HEK293 (cell line): ENCODE data around the gene VWA5B1.

Experiments used
- KLF10 ChIP-seq: fragments of 450-650 bp; IDR thresholded peaks from 2 replicates; pipeline ENCODE4 v1.5.1; 2018; ENCODE audit warnings: missing biosample characterization, mild to moderate bottlenecking, missing genetic modification characterization
- ZEB2 ChIP-seq: fragments of 450-650 bp; formaldehyde crosslinking; IDR thresholded peaks from 2 replicates; pipeline ENCODE4 v1.5.1; 2016; ENCODE audit warnings: missing biosample characterization, missing genetic modification characterization
- ZNF138 ChIP-seq: fragments of 450-650 bp; formaldehyde crosslinking; IDR thresholded peaks from 2 replicates; pipeline ENCODE4 v1.5.1; 2016; ENCODE audit warnings: missing biosample characterization, missing genetic modification characterization, borderline replicate concordance
- ZNF140 ChIP-seq: fragments of 450-650 bp; formaldehyde crosslinking; IDR thresholded peaks from 2 replicates; pipeline ENCODE4 v1.5.1; 2016; ENCODE audit warnings: missing biosample characterization, missing genetic modification characterization
- ZNF184 ChIP-seq: fragments of 450-650 bp; IDR thresholded peaks from 2 replicates; pipeline ENCODE4 v1.5.1; 2018; ENCODE audit warnings: missing biosample characterization, mild to moderate bottlenecking, missing genetic modification characterization
- ZNF324 ChIP-seq: fragments of 450-650 bp; formaldehyde crosslinking; IDR thresholded peaks from 2 replicates; pipeline ENCODE4 v1.5.1; 2016; ENCODE audit warnings: missing biosample characterization, missing genetic modification characterization
- ZNF510 ChIP-seq: fragments of 450-650 bp; formaldehyde crosslinking; IDR thresholded peaks from 2 replicates; pipeline ENCODE4 v1.5.1; 2018; ENCODE audit warnings: mild to moderate bottlenecking, missing genetic modification characterization, missing biosample characterization; ENCODE audit not compliant: insufficient replicate concordance
- ZNF561 ChIP-seq: fragments of 450-650 bp; IDR thresholded peaks from 2 replicates; pipeline ENCODE4 v1.5.1; 2018; ENCODE audit warnings: missing biosample characterization, missing genetic modification characterization, borderline replicate concordance
- ZNF610 ChIP-seq: fragments of 450-650 bp; formaldehyde crosslinking; IDR thresholded peaks from 2 replicates; pipeline ENCODE4 v1.5.1; 2016; ENCODE audit warnings: missing biosample characterization, missing genetic modification characterization, borderline replicate concordance
- ZSCAN16 ChIP-seq: fragments of 450-650 bp; formaldehyde crosslinking; IDR thresholded peaks from 2 replicates; pipeline ENCODE4 v1.5.1; 2016; ENCODE audit warnings: missing biosample characterization, missing genetic modification characterization
- ZSCAN30 ChIP-seq: fragments of 450-650 bp; IDR thresholded peaks from 2 replicates; pipeline ENCODE4 v1.5.1; 2018; ENCODE audit warnings: missing biosample characterization, mild to moderate bottlenecking, missing genetic modification characterization, moderate library complexity
- TF ChIP-seq, protein P1 (sequence below): fragments of 450-650 bp; formaldehyde crosslinking; IDR thresholded peaks from 2 replicates; pipeline ENCODE4 v1.5.1; 2016; ENCODE audit warnings: missing biosample characterization, missing genetic modification characterization
- TF ChIP-seq, protein P2 (sequence below): fragments of 450-650 bp; formaldehyde crosslinking; conservative IDR thresholded peaks from 2 replicates; pipeline ENCODE4 v1.5.1; 2016; ENCODE audit warnings: low read depth, missing biosample characterization, missing genetic modification characterization
- TF ChIP-seq, protein P3 (sequence below): fragments of 450-650 bp; formaldehyde crosslinking; IDR thresholded peaks from 2 replicates; pipeline ENCODE4 v1.5.1; 2016; ENCODE audit warnings: missing biosample characterization, missing genetic modification characterization

DNA sequence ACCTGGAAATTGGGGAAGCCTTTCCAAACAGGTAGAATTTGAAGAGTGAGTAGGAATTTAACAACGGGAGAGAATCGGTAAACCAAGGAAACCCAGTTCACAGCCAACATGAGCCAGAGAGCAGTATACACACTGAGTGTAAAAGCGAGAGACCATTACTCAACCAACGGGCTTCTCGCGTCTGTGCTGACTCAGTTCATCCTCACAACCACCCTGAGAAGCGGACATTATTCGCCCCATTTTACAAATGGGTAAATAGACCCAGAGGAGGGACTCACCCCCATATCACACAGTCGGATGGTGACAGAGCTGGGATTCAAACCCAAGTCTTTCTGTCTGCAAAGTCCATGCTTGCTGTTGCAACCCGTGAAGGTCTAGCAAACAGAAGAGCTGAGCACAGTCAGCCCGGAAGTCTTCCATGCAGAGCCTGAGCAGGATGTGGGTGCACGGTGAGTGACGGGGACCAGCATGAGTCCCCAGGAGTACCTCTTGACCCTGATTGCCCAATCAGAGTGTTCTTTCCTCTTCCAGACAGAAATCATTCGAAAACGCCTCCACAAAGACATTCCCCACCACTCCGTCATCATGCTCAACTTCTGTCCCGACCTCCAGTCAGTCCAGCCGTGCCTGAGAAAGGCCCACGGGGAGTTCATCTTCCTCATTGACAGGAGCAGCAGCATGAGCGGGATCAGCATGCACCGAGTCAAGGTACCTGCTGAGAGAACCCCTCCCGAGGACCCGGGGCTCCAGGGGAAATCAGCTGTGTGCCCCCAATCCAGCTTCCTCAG, 32.3 kb downstream of the VWA5B1 start:
- TF ChIP-seq ZNF610 (no peak), ZNF510 (tag by site-specific recombination) (no peak), KLF10 (tag by site-specific recombination) (no peak), ZSCAN30 (tag by site-specific recombination) (no peak), ZNF138 (tag by site-specific recombination) (no peak), ZNF561 (tag by site-specific recombination) (no peak), ZSCAN16 (tag by site-specific recombination) (no peak), ZNF324 (tag by site-specific recombination) (no peak), ZNF140 (no peak), ZEB2 (tag by site-specific recombination) (no peak), ZNF184 (tag by site-specific recombination) (no peak)
- TF ChIP-seq, protein P1, sequence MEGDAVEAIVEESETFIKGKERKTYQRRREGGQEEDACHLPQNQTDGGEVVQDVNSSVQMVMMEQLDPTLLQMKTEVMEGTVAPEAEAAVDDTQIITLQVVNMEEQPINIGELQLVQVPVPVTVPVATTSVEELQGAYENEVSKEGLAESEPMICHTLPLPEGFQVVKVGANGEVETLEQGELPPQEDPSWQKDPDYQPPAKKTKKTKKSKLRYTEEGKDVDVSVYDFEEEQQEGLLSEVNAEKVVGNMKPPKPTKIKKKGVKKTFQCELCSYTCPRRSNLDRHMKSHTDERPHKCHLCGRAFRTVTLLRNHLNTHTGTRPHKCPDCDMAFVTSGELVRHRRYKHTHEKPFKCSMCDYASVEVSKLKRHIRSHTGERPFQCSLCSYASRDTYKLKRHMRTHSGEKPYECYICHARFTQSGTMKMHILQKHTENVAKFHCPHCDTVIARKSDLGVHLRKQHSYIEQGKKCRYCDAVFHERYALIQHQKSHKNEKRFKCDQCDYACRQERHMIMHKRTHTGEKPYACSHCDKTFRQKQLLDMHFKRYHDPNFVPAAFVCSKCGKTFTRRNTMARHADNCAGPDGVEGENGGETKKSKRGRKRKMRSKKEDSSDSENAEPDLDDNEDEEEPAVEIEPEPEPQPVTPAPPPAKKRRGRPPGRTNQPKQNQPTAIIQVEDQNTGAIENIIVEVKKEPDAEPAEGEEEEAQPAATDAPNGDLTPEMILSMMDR (tag by site-specific recombination) = no peak
- TF ChIP-seq, protein P2, sequence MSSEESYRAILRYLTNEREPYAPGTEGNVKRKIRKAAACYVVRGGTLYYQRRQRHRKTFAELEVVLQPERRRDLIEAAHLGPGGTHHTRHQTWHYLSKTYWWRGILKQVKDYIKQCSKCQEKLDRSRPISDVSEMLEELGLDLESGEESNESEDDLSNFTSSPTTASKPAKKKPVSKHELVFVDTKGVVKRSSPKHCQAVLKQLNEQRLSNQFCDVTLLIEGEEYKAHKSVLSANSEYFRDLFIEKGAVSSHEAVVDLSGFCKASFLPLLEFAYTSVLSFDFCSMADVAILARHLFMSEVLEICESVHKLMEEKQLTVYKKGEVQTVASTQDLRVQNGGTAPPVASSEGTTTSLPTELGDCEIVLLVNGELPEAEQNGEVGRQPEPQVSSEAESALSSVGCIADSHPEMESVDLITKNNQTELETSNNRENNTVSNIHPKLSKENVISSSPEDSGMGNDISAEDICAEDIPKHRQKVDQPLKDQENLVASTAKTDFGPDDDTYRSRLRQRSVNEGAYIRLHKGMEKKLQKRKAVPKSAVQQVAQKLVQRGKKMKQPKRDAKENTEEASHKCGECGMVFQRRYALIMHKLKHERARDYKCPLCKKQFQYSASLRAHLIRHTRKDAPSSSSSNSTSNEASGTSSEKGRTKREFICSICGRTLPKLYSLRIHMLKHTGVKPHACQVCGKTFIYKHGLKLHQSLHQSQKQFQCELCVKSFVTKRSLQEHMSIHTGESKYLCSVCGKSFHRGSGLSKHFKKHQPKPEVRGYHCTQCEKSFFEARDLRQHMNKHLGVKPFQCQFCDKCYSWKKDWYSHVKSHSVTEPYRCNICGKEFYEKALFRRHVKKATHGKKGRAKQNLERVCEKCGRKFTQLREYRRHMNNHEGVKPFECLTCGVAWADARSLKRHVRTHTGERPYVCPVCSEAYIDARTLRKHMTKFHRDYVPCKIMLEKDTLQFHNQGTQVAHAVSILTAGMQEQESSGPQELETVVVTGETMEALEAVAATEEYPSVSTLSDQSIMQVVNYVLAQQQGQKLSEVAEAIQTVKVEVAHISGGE = no peak
- TF ChIP-seq, protein P3, sequence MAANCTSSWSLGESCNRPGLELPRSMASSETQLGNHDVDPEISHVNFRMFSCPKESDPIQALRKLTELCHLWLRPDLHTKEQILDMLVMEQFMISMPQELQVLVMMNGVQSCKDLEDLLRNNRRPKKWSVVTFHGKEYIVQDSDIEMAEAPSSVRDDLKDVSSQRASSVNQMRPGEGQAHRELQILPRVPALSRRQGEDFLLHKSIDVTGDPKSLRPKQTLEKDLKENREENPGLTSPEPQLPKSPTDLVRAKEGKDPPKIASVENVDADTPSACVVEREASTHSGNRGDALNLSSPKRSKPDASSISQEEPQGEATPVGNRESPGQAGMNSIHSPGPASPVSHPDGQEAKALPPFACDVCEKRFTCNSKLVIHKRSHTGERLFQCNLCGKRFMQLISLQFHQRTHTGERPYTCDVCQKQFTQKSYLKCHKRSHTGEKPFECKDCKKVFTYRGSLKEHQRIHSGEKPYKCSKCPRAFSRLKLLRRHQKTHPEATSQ (tag by site-specific recombination) = no peak
